Measurements from ENCODE around the gene TMEM115.

TMEM115 gene

GRCh38 chr3:50375258-50375931, 16.1 kb upstream of the TMEM115 start:
- no peak for DNase-seq

- DNase-seq, result no peak
These were observed 15.3 kb upstream of the TMEM115 start for GRCh38 chr3:50374363-50375257.

GRCh38 chr3:50373146-50374051, 14.1 kb upstream of the TMEM115 start:
- no peak for DNase-seq

GRCh38 chr3:50372349-50372748, 13.0 kb upstream of the TMEM115 start:
- no peak for DNase-seq

GRCh38 chr3:50371133-50371685, 11.9 kb upstream of the TMEM115 start:
- no peak for DNase-seq

GRCh38 chr3:50370594-50370993, 11.3 kb upstream of the TMEM115 start:
- DNase-seq, result no peak

- no peak for DNase-seq
These were observed 9.8 kb upstream of the TMEM115 start for GRCh38 chr3:50369012-50369670.

GRCh38 chr3:50365842-50366220, 6.5 kb upstream of the TMEM115 start:
- no peak for DNase-seq

- DNase-seq, result peak; percentile 16
These were observed 5.9 kb upstream of the TMEM115 start for GRCh38 chr3:50365080-50365841.

- DNase-seq, result no peak
These were observed 5.3 kb upstream of the TMEM115 start for GRCh38 chr3:50364573-50365079.

GRCh38 chr3:50359760-50360110, 414 bp upstream of the TMEM115 start:
- DNase-seq, result no peak

- no peak for DNase-seq
These were observed 888 bp downstream of the TMEM115 start for GRCh38 chr3:50358355-50358910.

GRCh38 chr3:50357481-50357880, 1.8 kb downstream of the TMEM115 start:
- DNase-seq, result no peak

- DNase-seq, result no peak
These were observed 2.8 kb downstream of the TMEM115 start for GRCh38 chr3:50356553-50356952.

GRCh38 chr3:50355829-50356552, 3.3 kb downstream of the TMEM115 start:
- no peak for DNase-seq

- DNase-seq, result no peak
These were observed 4.5 kb downstream of the TMEM115 start for GRCh38 chr3:50354850-50355249.

GRCh38 chr3:50354186-50354764, 5.0 kb downstream of the TMEM115 start:
- DNase-seq, result no peak

- DNase-seq, result no peak
These were observed 5.9 kb downstream of the TMEM115 start for GRCh38 chr3:50353245-50354004.

- DNase-seq, result no peak
These were observed 6.5 kb downstream of the TMEM115 start for GRCh38 chr3:50352781-50353180.
